ENCODE measurements around the gene PSMA6.
"Not testable (repeated sequence)": the region's sequence is repeated elsewhere in the genome, so short reads cannot be mapped to it uniquely, and the experiment has no call there.

The PSMA6 gene

DNA sequence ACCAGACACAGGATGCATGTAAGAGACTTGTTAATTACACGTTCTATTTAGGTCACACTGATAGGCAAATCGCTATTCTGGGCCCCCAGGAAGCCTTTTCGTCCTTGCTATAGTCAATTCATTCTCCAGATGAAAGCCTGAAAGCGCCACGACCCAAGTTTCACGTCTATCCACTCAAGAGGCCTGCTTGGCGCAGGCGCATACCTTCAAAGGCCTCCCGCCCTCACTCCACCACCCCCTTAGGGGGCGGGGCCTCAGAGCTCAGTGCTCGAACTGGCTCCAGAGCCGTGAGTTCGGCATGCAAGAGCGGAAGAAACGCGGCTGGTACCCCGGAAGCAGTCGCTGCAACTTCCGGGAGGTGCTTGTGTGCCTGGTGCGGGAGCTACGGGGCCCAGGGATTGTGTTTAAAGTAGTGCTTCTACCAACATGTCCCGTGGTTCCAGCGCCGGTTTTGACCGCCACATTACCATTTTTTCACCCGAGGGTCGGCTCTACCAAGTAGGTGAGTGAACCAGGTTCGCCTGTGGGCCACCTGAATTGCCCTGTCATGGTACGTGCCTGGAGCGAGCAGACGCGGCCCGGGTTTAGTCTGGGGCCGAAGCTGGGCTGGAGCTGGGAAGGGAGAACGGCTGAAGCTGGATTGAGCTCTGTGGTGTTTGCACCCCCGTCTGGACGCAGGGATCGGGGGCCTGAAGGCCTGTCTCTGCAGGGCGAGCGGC lies at the start of gene PSMA6:
TSS of gene PSMA6 (plus strand) at position 332 of the 719 bp plus-strand sequence. CDS start at position 427, 95 bp downstream.
- H3K9me3 Mint-ChIP-seq, result no peaks in the 10 kb centered on the region
- peaks cover 49% of the 10 kb centered on the region for H3K4me1 Mint-ChIP-seq
- no peaks in the 10 kb centered on the region for H3K27me3 Mint-ChIP-seq
- peak within 1 kb of the TSS; percentile 99 for H3K4me3 Mint-ChIP-seq
- H3K27ac Mint-ChIP-seq, result peak within 1 kb of the TSS; percentile 98
- peaks cover 8% of the 10 kb centered on the region for H3K36me3 Mint-ChIP-seq

DNA sequence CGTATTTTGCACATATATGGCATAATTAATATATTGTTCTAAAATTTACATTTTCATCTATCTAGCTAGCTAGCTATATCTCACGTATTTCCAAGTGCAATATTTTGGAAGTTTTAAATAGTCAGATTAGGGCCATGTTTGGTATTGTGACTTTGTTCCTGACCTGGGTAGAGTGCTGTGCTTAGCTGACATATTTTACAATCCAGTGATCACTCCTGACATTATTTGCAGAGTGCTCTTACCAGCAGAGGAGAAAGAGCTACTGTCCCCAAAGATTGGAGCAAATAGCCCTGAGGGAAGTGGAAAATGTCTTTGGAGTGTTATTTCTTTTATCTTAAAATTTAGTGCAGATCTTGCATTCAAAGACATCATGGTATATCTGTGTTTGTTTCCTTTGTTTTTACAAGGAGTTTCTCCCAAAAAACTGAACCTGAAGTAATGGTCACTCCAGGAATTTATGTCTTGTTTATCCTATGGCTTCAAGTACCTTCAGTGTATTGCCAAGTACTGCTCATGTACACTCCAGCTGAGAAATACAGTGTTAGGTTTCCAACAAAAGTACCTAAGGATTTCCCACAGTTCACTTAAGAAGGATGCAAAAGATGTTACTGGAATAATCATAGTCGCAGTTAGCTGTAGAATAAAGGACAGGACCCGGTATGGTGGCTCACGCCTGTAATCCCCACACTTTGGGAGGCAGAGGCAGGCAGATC lies 49.4 kb upstream of the PSMA6 start:
- H3K4me1 Mint-ChIP-seq, result peaks cover 32% of the 10 kb centered on the region
- peaks cover 3% of the 10 kb centered on the region for H3K36me3 Mint-ChIP-seq
- H3K27ac Mint-ChIP-seq, result no peak overlapping the region
- no peak overlapping the region for H3K4me3 Mint-ChIP-seq
- no peaks in the 10 kb centered on the region for H3K9me3 Mint-ChIP-seq
- H3K27me3 Mint-ChIP-seq, result no peaks in the 10 kb centered on the region

GRCh38 chr14:35243956-35244355 lies 48.2 kb upstream of the PSMA6 start:
- no peak overlapping the region for H3K4me3 Mint-ChIP-seq
- peaks cover 35% of the 10 kb centered on the region for H3K4me1 Mint-ChIP-seq
- H3K27me3 Mint-ChIP-seq, result no peaks in the 10 kb centered on the region
- no peak overlapping the region for H3K27ac Mint-ChIP-seq
- H3K36me3 Mint-ChIP-seq, result peaks cover 6% of the 10 kb centered on the region
- no peaks in the 10 kb centered on the region for H3K9me3 Mint-ChIP-seq

DNA sequence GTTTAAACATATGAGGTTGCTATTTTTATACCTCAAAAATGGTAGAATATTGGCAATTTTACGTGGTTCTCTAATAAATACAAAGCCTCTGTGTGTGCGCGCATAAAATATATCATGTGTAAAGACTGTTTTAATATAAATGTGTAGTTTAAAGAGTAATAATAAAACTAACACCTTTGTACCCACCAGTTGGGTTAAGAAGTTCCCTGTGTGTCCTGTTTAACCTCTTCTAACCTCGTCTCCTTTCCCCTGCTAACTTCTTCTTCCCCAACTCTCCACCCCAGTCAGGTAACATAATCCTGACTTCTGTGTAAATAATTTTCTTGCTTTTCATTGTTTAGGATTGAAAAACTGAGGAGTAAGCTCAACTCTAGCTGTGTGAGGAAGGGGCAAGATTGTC lies 47.6 kb upstream of the PSMA6 start:
- H3K4me1 Mint-ChIP-seq, result peaks cover 32% of the 10 kb centered on the region

DNA sequence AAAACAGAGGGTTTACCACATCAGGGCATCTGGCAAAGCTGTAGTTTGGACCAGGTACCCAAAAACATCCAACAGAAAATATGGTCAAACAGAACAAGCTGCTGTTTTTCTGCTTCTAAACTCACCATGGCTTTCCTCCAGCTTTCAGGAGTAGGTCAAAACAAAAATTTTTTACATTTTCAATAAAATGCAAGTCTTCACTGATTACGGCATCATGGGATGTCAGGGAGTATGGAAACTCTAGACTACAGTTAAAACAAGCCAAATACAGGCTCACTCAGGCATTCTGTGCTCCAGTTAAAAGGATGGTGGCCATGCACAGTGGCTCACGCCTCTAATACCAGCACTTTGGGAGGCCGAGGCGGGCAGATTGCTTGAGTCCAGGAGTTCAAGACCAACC lies 47.1 kb upstream of the PSMA6 start:
- peaks cover 5% of the 10 kb centered on the region for H3K36me3 Mint-ChIP-seq
- H3K4me3 Mint-ChIP-seq, result no peak overlapping the region

More for the DNA sequence above, 47.6 kb upstream of the PSMA6 start:
- peaks cover 5% of the 10 kb centered on the region for H3K36me3 Mint-ChIP-seq
- H3K9me3 Mint-ChIP-seq, result no peaks in the 10 kb centered on the region
- H3K4me3 Mint-ChIP-seq, result no peak overlapping the region
- no peak overlapping the region for H3K27ac Mint-ChIP-seq
- no peaks in the 10 kb centered on the region for H3K27me3 Mint-ChIP-seq

DNA sequence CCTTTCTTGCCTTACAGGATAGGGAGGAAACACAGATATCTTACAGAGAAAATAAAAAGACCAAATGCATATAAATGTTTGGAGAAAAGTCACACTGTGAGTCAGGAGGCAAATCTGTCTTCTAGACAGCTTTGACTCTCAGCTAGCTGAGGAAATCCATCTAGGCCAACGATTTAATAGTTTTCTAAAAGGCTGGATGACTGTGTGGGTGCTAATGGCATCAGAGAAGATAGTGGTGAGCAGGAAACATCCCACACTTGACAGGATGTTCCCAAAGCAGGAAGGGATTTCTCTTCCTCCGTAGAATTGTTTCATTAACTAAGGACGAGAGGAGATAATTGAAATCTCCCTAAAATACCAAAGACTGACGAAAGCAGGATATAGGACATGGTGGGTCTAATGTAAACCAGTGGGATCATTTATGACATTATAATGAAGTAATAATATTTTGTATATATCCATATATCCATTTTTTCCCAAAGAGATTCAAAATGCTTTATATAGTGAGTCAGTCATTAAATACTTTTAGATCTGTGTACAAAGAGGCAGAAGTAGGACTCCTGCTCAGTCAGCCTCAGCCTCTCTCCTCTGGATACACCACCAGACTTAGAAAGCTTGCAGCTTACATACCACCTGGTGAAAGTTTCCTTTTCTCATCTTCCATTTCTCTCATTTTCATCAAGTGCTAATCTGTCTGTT lies 44.3 kb upstream of the PSMA6 start:
- no peak overlapping the region for H3K27ac Mint-ChIP-seq
- peaks cover 11% of the 10 kb centered on the region for H3K36me3 Mint-ChIP-seq
- H3K4me3 Mint-ChIP-seq, result no peak overlapping the region
- no peaks in the 10 kb centered on the region for H3K9me3 Mint-ChIP-seq
- no peaks in the 10 kb centered on the region for H3K27me3 Mint-ChIP-seq
- peaks cover 27% of the 10 kb centered on the region for H3K4me1 Mint-ChIP-seq

More for the DNA sequence above, 47.1 kb upstream of the PSMA6 start:
- Mint-ChIP-seq H3K9me3 (no peaks in the 10 kb centered on the region), H3K27me3 (no peaks in the 10 kb centered on the region), H3K27ac (no peak overlapping the region), H3K4me1 (peaks cover 32% of the 10 kb centered on the region)

- Mint-ChIP-seq H3K27ac (no peak overlapping the region), H3K9me3 (no peaks in the 10 kb centered on the region), H3K4me3 (no peak overlapping the region), H3K36me3 (peaks cover 11% of the 10 kb centered on the region), H3K4me1 (peaks cover 31% of the 10 kb centered on the region), H3K27me3 (no peaks in the 10 kb centered on the region)
Observed at GRCh38 chr14:35248476-35248788, 43.8 kb upstream of the PSMA6 start.

- no peaks in the 10 kb centered on the region for H3K9me3 Mint-ChIP-seq
- no peaks in the 10 kb centered on the region for H3K27me3 Mint-ChIP-seq
- H3K4me1 Mint-ChIP-seq, result peaks cover 45% of the 10 kb centered on the region
- no peak overlapping the region for H3K4me3 Mint-ChIP-seq
- H3K27ac Mint-ChIP-seq, result no peak overlapping the region
- peaks cover 18% of the 10 kb centered on the region for H3K36me3 Mint-ChIP-seq
Observed at GRCh38 chr14:35250319-35250718, 41.9 kb upstream of the PSMA6 start.

GRCh38 chr14:35252451-35252868 lies 39.7 kb upstream of the PSMA6 start:
- Mint-ChIP-seq H3K4me1 (peaks cover 35% of the 10 kb centered on the region), H3K9me3 (no peaks in the 10 kb centered on the region), H3K27ac (peak overlapping the region; percentile 1), H3K4me3 (no peak overlapping the region), H3K27me3 (no peaks in the 10 kb centered on the region), H3K36me3 (peaks cover 22% of the 10 kb centered on the region)

GRCh38 chr14:35253056-35253455 lies 39.1 kb upstream of the PSMA6 start:
- not testable (repeated sequence) for H3K9me3 Mint-ChIP-seq, H3K27ac Mint-ChIP-seq, H3K27me3 Mint-ChIP-seq, H3K4me3 Mint-ChIP-seq
- Mint-ChIP-seq H3K36me3 (peaks cover 23% of the 10 kb centered on the region), H3K4me1 (peaks cover 37% of the 10 kb centered on the region)

DNA sequence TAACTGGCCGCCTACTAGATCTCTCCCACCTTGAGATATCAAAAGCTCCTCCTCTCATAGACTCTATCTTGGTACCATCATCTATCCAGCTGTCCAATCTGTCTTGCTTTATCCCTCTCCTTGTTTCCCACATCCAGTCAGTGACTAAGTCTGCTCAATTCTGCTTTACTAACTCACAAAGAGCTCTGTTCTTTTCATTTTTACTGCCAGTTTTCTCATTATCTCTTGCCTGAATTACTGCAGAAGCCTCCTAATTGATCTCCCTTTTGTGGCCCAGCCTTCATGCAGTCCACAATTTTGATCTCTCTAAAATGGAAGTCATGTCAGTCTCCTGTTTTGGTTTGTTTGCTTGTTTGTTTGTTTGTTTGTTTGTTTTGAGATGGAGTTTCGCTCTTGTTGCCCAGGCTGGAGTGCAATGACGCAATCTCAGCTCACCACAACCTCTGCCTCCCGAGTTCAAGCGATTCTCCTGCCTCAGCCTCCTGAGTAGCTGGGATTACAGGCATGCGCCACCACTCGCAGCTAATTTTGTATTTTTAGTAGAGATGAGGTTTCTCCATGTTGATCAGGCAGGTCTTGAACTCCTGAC lies 38.1 kb upstream of the PSMA6 start:
- H3K27ac Mint-ChIP-seq, H3K9me3 Mint-ChIP-seq, H3K4me3 Mint-ChIP-seq, H3K27me3 Mint-ChIP-seq: not testable (repeated sequence)
- H3K4me1 Mint-ChIP-seq, result peaks cover 33% of the 10 kb centered on the region
- peaks cover 19% of the 10 kb centered on the region for H3K36me3 Mint-ChIP-seq

DNA sequence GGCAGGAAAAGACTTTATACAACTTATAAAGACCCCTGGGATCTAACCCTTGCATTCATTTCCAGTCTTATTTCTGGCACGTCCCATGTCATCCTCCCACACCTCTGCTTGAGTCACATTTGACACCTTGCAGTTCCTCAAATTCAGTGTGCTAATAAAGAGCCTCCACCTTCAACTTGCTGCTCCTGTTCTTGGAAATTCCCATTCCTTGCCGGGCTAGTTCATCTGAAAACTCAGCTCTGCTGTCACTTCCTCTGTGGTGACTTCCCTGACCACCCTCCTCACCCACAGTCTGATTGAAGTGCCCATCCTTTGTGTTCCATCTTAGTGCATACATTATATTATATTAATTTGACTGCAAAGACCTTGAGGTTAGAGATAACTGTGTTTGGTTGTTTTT lies 37.4 kb upstream of the PSMA6 start:
- Mint-ChIP-seq H3K4me1 (peaks cover 33% of the 10 kb centered on the region), H3K4me3 (no peak overlapping the region), H3K27me3 (no peaks in the 10 kb centered on the region), H3K36me3 (peaks cover 19% of the 10 kb centered on the region), H3K27ac (peak overlapping the region; percentile 6), H3K9me3 (no peaks in the 10 kb centered on the region)

GRCh38 chr14:35255711-35256110 lies 36.5 kb upstream of the PSMA6 start:
- Mint-ChIP-seq H3K27me3 (no peaks in the 10 kb centered on the region), H3K27ac (no peak overlapping the region), H3K4me3 (no peak overlapping the region), H3K9me3 (no peaks in the 10 kb centered on the region), H3K36me3 (peaks cover 19% of the 10 kb centered on the region), H3K4me1 (peaks cover 33% of the 10 kb centered on the region)

GRCh38 chr14:35257809-35258208 lies 34.4 kb upstream of the PSMA6 start:
- Mint-ChIP-seq H3K27ac (no peak overlapping the region), H3K4me3 (no peak overlapping the region), H3K9me3 (no peaks in the 10 kb centered on the region), H3K36me3 (peaks cover 20% of the 10 kb centered on the region), H3K4me1 (peaks cover 28% of the 10 kb centered on the region), H3K27me3 (no peaks in the 10 kb centered on the region)

DNA sequence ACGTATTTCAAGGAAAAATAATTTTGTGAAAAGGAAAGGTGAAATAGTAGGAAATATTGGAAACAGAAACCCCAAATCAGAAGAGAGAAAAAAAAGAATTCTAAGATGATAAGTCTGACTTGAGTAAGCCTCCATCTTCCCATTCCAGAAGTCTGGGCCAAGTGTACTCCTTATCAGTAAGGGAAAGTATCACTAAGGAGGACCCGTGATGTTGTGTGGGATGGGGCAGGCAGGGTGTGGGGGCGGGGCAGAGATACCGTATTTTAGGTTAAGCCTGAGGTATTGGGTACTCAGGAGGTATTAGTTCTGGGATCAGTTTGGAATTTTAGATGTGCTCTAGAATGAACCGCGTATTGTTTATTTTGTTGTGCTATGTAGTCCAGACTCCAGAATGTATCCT lies 33.8 kb upstream of the PSMA6 start:
- Mint-ChIP-seq H3K9me3 (no peaks in the 10 kb centered on the region), H3K27ac (no peak overlapping the region), H3K4me3 (no peak overlapping the region), H3K4me1 (peaks cover 23% of the 10 kb centered on the region), H3K36me3 (peaks cover 20% of the 10 kb centered on the region), H3K27me3 (no peaks in the 10 kb centered on the region)

DNA sequence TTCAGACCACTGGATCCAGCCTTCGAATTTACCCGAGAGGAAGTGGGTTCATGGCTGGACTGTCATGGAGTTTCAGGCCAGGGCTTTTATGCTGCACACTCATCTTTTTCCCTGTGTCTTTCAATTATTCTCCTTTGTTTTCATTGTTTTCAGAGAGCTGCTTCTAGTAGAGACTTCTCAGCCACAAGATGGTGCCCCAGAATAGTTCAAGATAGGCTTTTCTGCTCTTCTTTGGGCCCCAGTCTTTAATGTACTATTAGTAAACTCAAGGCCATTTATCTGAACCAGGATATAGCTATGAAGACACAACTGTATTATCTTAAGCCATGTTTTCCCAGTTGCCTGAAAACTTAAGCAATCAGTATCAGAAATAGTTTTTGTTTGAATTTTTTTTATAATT lies 30.4 kb upstream of the PSMA6 start:
- H3K9me3 Mint-ChIP-seq, result no peaks in the 10 kb centered on the region
- peaks cover 15% of the 10 kb centered on the region for H3K36me3 Mint-ChIP-seq
- peaks cover 6% of the 10 kb centered on the region for H3K4me1 Mint-ChIP-seq
- no peaks in the 10 kb centered on the region for H3K27me3 Mint-ChIP-seq
- no peak overlapping the region for H3K27ac Mint-ChIP-seq
- H3K4me3 Mint-ChIP-seq, result no peak overlapping the region
